GM19099 (cell line): Measurements from ENCODE around the gene GNL2.

Experiments used
- POLR2A ChIP-seq: IDR thresholded peaks from 3 replicates; pipeline ENCODE4 v1.6.1; 2011; ENCODE audit warnings: low read depth; ENCODE audit not compliant: insufficient read length; ENCODE audit errors: extremely low read depth

The GNL2 gene

GRCh38 chr1:37616330-37616729 lies 20.6 kb upstream of the GNL2 start:
- no peak for TF ChIP-seq POLR2A

- TF ChIP-seq POLR2A, result no peak
Measured at GRCh38 chr1:37614105-37614504, 18.4 kb upstream of the GNL2 start.

GRCh38 chr1:37612186-37612585 lies 16.4 kb upstream of the GNL2 start:
- TF ChIP-seq POLR2A, result no peak

- no peak for TF ChIP-seq POLR2A
Measured at GRCh38 chr1:37609994-37610393, 14.3 kb upstream of the GNL2 start.

GRCh38 chr1:37609002-37609401 lies 13.3 kb upstream of the GNL2 start:
- no peak for TF ChIP-seq POLR2A

- no peak for TF ChIP-seq POLR2A
Measured at GRCh38 chr1:37606481-37607263, 10.9 kb upstream of the GNL2 start.

- no peak for TF ChIP-seq POLR2A
Measured at GRCh38 chr1:37605806-37606474, 10.2 kb upstream of the GNL2 start.

GRCh38 chr1:37605061-37605650 lies 9.4 kb upstream of the GNL2 start:
- no peak for TF ChIP-seq POLR2A

- TF ChIP-seq POLR2A, result no peak
Measured at GRCh38 chr1:37602750-37603694, 7.3 kb upstream of the GNL2 start.

GRCh38 chr1:37601441-37601840 lies 5.7 kb upstream of the GNL2 start:
- no peak for TF ChIP-seq POLR2A

- no peak for TF ChIP-seq POLR2A
Measured at GRCh38 chr1:37599940-37600339, 4.2 kb upstream of the GNL2 start.

- no peak for TF ChIP-seq POLR2A
Measured at GRCh38 chr1:37596182-37596667, 488 bp upstream of the GNL2 start.

GRCh38 chr1:37593726-37594125 lies 2.0 kb downstream of the GNL2 start:
- no peak for TF ChIP-seq POLR2A

GRCh38 chr1:37588939-37589338 lies 6.8 kb downstream of the GNL2 start:
- no peak for TF ChIP-seq POLR2A

GRCh38 chr1:37575692-37576091 lies 20.0 kb downstream of the GNL2 start:
- TF ChIP-seq POLR2A, result no peak
